Ecto neural progenitor cell (in vitro differentiated cells): Measurements from ENCODE around the gene LEP.
"Not testable (repeated sequence)": the region's sequence is repeated elsewhere in the genome, so short reads cannot be mapped to it uniquely, and the experiment has no call there.

Source experiments
- DNase-seq: peaks from one replicate; pipeline ENCODE4 v3.0.0-alpha.2; 2018; ENCODE audit warnings: low spot score

The LEP gene

GRCh38 chr7:128210590-128211570 lies 30.2 kb upstream of the LEP start:
- DNase-seq, result no peak

GRCh38 chr7:128211626-128212025 lies 29.5 kb upstream of the LEP start:
- DNase-seq, result no peak

GRCh38 chr7:128214463-128214862 lies 26.6 kb upstream of the LEP start:
- no peak for DNase-seq

GRCh38 chr7:128215281-128215680 lies 25.8 kb upstream of the LEP start:
- DNase-seq, result no peak

- DNase-seq, result no peak
Observed at GRCh38 chr7:128215739-128216138, 25.3 kb upstream of the LEP start.

- DNase-seq, result no peak
Observed at GRCh38 chr7:128217030-128217805, 23.9 kb upstream of the LEP start.

- DNase-seq, result no peak
Observed at GRCh38 chr7:128217967-128218652, 23.0 kb upstream of the LEP start.

GRCh38 chr7:128219636-128220035 lies 21.4 kb upstream of the LEP start:
- no peak for DNase-seq

DNA sequence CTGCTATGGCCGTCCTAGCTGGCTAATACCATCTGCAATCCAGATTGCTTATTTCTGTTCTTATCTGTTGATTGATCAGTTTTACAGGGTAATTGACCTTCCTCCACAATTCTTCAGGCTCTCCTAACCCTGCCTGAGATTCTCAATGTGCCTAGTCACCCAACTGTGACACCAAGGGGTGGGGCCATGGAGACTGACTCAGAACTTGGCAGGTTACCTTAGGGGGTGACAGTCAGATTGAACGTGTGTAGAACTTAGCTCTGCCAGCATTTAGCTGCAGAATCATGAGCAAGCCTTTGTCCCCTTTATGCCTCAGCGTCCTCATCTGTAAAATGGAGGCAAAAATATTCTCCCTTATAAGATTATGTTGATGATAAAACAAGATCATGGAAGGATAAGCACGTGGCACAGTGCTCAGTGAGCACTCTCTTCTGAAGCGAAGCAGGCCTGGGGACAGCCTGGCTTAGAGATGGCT lies 19.1 kb upstream of the LEP start:
- DNase-seq, result no peak

DNA sequence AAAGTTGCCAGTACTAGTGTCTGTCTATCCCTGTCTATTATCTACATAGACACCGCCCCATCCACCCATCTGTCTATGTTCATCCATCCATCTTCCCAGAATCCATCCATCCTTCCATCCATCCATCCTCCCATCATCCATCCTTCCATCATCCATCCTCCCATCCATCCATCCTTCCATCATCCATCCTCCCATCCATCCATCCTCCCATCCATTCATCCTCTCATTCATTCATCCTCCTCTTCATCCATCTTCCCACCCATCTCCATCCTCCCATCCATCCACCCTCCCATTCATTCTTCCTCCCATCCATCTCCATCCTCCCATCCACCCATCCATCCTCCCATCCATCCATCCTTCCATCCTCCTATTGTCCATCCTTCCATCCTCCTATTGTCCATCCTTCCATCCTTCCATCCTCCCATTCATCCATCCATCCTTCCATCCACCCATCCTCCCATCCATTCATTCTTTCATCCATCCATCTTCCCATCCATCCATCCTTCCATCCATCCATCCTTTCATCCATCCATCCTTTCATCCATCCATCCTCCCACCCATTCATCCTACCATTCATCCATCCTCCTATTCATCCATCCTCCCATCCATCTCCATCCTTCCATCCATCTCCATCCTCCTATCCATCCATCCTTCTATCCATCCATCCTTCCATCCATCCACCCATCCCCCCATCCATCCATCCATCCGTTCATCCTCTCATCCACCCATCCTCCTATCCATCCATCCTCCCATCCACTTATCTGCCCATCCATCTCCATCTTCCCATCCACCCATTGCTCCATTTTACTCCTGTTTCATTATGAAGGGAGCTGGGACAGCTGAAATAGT lies 14.7 kb upstream of the LEP start:
- no peak for DNase-seq

GRCh38 chr7:128227271-128227670 lies 13.8 kb upstream of the LEP start:
- DNase-seq, result no peak

GRCh38 chr7:128231021-128231420 lies 10.1 kb upstream of the LEP start:
- DNase-seq, result no peak

DNA sequence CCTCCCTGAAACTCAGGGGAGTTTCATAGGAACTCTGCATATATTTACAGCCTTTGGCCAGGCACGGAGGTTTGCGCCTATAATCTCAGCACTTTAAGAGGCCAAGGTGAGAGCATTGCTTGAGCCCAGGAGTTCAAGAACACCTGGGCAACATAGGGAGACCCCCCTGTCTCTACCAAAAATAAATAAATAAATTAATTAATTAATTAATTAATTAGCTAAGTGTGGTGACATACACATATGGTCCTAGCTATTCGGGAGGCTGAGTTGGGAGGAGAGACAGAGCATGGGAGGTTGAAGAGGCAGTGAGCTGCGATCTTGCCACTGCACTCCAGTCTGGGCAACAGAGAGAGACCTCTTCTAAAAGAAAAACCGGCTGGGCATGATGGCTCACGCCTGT lies 9.4 kb upstream of the LEP start:
- DNase-seq, result no peak

- no peak for DNase-seq
Observed at GRCh38 chr7:128233471-128233870, 7.6 kb upstream of the LEP start.

DNA sequence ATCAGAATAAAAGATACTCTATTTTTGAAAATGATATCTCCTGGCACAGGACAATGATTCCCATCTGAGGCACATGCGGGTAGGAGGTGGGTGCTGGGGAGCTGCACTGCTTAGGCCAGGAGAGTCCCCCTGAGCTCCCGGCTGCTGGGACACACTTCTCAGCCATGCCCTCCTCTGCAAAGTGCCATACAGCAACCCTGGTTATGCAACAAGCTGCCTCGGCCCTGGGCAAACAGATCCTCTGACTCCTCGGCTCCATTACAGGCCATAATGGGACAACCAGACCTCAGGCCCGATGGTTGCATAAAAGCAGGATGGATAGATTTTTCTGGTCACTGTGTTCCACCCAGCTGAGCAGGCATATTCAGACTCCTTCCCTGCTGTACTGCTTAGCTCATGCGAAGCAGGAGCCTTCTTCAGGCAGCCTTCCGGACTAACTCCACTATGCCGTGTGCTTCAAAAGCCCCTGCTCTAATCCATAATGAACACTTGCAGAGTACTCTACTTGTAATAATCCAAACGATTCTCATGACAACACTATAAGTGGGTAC lies 6.5 kb upstream of the LEP start:
- no peak for DNase-seq

DNA sequence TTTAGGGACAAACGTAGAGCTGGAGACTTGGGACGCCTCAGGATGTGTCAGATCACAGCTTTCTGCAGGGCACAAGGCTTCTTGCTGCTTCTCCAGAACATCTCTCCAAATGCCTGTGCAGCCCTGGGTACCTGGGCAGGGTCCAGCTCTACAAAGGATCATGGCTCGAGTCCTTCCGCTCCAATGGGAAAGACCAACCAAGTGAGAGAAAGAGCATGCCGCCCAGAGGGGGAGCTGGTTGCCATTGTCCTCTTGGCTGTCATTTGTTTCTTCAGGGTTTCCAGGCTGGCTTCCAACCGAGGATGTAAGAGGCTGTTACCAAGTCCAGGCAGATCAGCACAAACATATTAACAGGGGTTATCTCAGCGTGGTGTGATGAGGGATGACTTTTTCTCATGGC lies 5.6 kb upstream of the LEP start:
- no peak for DNase-seq

DNA sequence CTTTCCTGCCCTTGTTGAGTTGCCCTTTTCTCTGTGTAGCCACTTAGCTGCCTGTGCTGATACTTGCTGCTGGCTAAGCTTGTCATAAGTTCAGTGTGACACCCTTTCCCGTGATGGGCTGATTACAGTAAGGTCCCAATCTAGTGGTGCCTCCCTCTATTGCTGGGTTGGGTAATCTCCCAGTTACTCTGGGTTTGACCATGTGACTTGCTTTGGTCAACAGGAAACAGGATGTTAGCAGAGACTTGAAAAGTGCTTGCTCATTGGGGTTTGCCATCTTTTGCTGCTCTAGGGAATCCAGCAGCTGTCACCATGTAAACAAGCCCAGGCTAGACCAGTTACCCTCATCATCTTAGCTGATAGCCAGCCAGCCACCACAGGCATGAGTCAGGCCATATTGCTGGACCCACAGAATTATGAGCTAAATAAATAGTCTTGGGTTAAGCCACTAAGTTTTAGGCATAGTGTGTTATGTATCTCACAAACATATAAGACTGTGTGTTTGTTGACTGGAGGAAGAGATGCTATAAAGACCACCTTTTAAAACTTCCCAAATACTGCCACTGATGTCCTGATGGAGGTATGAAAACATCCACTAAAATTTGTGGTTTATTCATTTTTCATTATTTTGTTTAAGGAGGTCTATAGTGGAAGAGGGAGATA lies 4.0 kb upstream of the LEP start:
- DNase-seq, result no peak

DNA sequence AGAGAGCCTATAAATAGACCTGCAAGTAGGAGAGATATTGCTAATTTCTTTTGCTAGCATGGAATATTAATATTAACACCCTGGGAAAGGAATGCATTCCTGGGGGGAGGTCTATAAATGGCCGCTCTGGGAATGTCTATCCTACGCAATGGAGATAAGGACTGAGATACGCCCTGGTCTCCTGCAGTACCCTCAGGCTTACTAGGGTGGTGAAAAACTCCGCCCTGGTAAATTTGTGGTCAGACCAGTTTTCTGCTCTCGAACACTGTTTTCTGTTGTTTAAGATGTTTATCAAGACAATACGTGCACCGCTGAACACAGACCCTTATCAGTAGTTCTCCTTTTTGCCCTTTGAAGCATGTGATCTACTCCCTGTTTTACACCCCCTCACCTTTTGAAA lies 1.9 kb upstream of the LEP start:
- DNase-seq, result not testable (repeated sequence)

GRCh38 chr7:128242661-128243060 lies 1.6 kb downstream of the LEP start:
- DNase-seq, result no peak

- no peak for DNase-seq
Observed at GRCh38 chr7:128243273-128243672, 2.2 kb downstream of the LEP start.

DNA sequence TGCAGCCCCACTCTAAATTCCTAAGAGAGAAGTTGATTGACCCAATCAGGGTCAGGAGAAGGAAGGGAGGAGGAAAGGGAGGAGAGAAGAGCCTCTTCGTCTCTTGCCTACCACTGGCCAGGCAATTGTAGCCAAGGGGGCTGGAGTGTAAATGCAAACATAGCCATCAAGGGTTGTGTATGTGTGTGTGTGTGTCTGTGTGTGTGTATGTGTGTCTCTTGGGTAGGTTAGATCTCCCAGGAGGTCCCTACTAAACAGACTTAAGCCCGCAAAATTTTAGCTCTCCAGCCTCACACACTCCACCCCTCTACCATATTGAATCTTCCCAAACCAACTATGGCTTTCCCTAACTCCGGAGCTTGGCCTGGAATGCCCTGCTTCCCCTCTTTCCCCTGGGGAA lies 3.8 kb downstream of the LEP start:
- DNase-seq, result no peak
